SKM-1 (cell line): ENCODE results near the gene IL26.

ENCODE experiments used
- DNase-seq: peaks from one replicate; lab custom pipeline; 2025; ENCODE audit not compliant: unreplicated experiment; lab: John Stamatoyannopoulos, UW

Gene IL26, protein sequence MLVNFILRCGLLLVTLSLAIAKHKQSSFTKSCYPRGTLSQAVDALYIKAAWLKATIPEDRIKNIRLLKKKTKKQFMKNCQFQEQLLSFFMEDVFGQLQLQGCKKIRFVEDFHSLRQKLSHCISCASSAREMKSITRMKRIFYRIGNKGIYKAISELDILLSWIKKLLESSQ

DNA sequence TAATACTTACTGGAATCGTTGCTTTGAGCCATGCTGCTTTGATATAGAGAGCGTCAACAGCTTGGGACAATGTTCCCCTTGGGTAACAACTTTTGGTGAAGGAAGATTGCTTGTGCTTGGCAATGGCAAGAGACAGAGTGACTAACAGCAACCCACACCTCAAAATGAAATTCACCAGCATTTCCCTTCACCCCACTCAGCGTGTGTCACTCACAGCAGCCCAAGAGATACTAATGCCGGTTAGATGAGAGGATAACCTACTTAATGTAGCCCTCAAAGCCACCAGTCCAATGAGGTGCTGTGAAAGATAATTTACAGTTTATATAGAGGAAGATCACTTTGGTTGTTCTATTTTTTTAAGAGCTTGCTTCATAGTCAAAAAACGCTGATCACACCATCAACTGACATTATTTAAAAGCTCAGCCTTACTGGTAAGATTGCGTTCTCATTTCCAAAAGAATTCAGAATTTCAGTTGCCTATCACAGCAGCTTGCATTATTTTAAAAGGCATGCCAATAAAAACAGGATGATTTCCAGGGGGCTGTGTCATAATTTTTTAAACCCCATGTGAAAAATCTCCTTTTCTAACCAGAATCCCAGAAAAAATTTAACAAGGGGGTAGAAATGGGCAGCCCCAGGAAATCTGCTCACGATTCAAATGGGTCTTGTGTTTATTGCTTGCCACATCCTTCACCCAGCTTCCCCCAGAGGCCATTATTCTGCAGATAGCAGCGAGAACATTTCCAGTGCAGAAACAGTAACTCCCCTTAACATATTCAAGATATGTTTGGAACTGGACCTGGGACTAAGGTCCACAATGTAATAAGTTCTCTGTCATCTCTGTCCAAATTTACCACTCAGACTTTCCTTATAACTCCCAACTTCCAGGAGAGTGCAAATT, at the start of gene IL26:
IL26 (minus strand) TSS at position 235 of the 901 bp plus-strand sequence; CDS start at position 181, 54 bp downstream.
- DNase-seq = no peak

DNA sequence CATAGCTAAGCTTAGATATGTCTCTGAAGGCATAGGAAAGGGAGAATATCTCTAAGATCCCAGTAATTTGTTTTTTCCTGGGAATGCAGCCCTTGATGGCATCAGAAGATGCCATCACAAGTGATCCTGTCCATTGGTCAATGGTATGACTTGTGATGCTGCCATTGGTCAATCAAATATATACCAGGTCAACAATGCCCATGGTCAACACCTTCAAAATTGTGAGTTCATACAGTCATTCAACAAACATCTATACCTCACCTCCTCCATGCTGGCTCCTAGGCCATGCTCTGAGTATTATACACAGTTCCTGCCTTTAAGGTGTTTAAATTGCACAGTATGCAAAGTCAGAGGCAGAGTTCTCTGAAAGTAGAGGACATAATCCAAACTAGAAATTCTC, 47.1 kb upstream of the IL26 start:
- no peak for DNase-seq

DNA sequence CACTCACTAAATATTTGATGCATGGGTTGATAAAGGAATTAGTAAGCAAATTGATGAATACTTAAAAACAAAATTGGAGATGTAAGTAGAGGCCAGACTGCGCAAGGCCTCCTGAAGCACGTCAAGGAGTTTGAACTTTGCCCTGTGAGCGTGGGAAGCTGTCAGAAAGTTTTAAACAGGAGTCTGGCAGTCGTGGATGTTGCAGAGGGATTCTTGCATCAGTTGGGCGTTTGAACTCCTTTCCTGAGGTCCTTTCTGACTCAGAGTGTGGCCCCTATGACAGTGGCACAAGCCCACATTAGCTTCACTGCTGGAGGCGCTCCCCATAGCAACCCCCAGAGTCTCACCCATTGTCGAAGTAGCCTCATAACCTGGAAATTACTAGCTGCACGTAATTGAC, 45.7 kb upstream of the IL26 start:
- no peak for DNase-seq

DNA sequence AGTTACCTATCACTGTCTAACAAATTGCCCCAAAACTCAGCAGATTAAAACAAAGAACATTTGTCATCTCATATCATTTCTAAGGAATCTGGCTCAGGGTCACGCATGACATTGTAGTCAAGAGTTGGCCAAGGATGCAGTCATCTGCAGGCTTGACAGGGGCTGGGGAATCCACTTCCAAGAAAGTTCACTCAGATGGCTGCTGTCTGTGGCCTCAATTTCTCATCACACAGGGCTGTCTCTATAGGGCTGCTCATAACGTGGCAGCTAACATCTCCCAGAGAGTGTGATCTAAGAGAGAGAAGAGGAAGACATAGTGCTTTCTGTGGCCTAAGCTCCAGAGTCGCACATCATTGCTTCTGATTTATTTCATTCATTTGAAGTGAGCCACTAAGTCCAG, 44.7 kb upstream of the IL26 start:
- DNase-seq = no peak

DNA sequence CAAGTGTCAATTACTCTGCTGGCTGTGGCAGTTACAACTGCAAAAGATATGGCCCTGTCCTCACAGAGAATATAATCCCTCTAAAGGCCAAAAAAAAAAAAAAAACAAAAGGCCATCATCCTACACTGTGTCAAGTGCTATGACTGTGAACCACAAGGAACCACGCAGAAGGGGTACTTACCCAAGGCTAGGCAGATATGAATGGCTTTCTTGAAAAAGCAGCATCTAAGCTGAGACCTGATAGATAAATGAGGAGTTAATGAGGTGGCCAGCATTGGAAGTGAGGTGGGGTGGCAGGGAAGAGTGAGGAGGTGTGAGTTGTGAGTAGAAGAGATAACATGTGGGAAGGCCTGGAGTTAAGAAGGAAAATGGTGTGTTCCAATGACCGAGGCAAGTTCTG, 44.2 kb upstream of the IL26 start:
- no peak for DNase-seq

DNA sequence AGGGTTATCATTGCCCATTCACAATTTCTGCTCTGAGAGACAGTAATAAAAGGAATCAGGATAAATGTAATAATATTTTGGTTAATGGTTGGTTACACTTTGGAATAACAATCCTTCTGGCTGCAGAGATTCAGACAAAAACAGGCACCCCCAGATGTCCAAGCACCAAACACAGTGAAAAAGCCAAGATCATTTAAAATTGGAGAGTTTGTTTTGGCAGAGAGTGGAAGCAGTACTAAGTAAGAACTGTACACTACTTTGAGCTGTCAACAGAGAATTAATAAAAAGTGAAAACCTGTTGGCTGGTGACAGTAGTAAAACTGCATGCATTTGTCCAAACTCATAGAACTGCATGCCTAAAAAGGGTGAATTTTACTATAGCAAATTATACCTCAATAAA, 43.4 kb upstream of the IL26 start:
- DNase-seq = no peak

DNA sequence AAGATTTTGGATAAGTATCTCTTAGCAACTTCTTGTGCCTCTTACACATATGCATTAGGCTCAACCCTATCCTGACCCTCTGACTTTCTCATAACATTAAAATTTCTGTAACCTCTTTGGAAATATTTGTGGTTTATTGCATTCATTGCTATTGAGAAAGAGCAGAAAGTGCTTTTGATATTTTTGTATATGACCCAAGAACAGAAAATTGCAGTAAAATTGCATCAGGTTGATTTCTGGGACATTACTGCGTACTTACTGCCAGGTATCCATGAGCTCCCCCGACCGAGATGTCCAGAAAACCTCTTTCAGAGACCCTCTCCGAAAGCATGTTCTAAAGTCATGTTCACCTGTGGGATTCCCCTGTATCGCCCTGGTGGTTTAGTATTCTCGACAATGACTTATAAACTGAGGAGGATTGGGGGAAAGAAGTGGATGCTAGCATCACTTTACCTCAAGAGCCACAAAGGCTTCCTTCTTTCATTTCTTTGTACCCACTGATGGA, 42.3 kb upstream of the IL26 start:
- no peak for DNase-seq

DNA sequence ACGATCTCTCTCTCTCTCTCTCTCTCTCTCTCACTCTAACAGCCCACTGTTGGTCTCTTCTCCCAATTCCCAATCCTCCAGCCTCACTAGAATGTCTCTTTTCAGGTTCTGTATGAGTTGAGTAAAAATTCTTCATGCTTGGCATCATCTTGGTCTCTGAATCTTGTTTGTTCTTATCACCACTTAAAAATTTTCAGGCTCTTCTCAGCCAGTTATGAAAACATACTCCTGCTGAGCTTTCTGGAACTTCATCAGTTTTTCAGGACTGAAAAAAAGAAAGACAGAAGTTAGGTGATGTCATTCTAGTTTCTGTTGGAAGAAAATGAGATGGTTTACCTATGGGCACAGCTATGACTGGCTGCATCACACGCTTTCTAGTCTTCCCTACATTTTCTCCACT, 39.2 kb upstream of the IL26 start:
- DNase-seq = no peak

DNA sequence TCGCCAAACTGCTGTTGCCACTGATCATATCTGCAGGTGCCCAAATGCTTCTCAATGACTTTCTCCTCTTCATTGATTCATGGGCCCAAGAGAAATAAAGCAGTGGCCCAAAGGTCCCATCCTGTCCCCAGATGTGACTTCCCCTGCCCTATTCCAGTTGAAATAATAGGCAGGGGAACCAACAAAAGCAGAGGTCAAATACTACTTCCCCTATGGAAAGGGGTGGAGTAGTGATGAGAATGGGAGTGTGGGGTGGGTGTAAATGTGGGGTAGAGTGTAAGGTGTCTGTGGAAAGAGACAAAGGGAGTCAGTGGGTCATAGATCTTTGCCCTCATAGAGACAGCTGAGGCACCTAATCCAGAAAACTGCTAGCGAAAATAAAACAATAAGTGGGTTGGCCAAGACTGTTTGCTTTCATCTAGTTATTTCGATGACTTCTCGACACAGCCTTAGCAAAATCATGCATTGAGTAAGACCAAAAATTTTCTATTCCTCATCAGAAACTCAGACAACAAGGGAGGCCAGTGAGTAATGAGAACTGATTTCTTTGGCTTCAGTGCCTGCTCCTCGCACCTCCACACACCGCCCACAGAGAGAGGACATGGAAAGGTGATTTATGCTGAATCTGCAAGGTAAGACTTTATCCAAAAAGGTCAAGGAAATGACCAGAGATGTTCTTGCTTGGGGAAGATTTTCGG, 38.7 kb upstream of the IL26 start:
- no peak for DNase-seq

DNA sequence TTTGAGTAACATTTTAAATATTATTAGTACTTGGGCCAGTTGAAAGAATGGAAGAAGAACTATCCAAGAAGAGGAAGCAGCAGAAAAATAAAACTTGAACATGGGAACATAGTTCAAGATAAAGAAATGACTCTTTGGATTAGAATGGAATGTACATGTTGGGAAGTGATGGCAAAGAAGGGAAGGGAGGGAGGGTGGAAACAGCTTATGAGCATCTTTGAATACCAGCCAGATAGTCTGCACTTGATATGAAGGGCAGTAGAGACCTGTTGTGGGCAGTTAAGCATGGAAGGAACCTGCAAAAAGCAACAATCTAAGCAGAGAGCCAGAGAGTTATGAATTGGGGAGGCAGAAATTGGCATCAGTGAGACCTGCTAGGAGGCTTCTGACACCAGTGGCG, 37.8 kb upstream of the IL26 start:
- no peak for DNase-seq

DNA sequence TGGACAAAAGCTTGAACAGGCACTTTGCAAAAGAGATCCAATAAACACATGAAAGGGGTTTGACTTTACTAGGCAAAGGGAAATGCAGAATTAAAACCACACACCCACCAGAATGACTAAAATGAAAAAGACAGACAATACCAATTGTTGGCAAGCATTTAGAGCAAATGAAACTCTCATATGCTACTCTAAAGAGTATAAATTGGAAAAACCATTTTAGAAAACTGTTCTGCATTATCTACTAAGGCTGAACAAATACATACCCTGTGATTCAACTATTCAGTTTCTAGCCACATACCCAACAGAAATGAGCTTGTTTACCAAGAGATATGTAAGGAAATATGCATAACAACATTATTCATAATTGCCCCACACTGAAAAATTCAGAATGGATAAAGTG, 36.3 kb upstream of the IL26 start:
- no peak for DNase-seq

DNA sequence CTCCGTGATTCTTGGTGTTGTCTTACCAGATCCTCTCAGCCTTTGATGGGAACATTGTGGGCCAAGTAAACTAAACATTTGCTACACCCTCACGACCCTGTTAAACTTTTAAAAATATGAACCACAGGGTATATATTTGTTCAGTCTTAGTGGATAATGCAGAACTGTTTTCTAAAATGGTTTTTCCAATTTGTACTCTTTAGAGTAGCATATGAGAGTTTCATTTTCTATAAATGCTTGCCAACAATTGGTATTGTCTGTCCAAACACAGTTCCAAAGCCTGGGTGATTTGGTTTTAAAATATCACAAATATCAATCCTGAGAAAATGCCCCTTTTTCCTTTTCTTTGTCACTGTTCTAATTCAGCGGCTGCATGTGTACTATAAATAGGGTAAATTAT, 34.5 kb upstream of the IL26 start:
- DNase-seq = no peak

DNA sequence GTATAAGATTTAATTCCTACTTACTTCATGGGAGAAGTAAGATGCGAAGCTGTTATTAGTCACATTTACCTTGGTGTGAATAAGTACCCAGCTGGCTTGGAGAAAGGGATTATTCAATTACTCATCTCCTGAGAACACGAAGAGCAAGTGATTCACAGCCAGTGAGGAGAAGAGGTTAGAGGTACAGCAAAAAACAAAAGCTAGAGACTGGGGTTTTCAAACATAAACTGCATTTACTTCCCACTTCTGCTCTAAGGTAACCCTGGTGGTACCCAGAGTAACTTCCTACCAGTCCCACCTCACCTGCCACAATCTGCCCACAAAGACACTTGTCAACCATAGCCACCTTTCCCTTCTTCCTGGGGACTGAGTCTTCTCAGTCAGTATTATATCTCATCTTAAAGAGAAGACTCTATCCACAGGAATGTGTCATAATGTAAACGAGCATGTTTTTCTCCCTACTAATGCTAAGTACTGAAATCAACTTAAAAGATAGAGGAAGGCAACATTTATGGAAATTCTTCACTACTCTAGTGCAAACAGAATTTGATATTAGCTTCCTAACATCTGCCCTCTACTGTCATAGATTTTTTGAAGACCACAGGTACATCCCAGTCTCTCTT, 33.8 kb upstream of the IL26 start:
- DNase-seq = no peak

DNA sequence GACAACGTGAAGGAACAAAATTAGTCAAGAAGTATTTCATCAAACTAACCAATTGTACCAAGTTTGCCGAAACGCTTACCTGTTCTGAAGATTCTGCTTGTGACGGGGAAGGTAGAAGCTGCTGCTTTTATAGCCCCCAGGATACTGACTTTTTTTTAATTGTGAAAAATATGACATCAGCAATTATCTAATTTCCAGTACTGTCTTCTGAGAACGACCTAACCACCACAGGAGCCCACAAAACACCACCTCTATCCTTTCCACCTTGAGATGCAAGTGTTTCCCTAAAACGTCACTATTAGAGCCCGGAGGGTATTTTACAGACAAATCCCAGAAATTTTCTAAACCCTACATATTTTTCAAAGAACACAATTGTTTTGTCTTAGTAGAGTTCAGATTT, 27.9 kb upstream of the IL26 start, which contains the start of gene IL22:
IL22 (minus strand) TSS at position 101 of the 400 bp plus-strand sequence. CDS start 156 bp downstream, outside the sequence.
- no peak for DNase-seq

DNA sequence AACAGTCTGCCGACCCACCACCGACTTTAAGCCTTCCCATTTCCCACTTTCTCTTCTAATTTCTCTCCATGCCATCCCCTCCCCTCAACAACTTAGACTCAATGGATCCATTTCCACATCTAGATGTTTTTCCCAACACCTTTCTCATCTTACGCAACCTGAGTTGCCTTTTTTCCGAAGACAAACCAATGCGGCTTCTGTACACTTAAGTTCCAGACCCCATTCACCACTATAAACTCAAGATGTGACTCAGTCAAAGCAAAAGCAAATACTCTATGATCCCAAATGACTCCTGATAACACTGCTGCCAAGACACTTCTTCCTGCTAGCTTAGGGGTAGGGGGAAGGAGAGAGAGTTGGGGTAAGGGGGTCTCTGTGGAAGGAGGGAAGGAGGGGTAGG, 26.5 kb upstream of the IL26 start:
- no peak for DNase-seq

DNA sequence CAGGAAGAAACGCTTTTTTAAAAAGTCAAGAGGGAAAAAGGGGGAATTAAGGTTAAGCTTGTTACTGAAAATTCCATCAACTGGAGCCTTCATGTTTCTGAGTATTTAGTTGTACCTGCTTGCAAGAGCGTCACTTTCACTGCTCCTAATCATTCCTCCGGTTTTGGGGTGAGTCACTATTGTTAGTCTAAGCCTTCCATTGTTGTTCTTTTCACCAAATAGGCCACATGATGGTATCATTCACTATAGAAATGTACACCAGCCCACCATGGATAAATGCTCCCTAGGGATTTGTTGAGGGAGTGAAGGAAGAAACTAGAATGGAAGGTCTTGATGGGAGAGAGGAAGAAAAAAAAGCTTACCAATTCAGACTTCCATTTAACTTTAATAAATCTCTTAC, 24.8 kb upstream of the IL26 start:
- no peak for DNase-seq

DNA sequence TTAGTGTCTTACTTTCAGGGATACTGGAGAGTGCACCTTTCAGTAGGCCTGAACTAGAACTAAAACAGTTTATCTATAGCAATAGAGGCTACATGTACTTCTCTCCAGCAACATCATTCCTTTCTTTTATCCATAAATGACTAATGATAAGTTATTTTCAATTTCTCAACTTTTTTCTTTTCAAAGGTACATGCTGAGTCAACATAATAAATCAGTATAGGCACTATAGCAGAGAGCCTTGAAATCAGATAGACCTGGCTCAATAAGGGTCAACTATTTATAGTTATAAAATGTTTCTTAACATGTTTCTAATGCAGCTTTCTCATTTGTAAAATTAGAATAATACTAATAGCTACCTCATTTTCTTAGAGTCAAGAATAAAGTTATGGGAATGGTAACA, 22.2 kb upstream of the IL26 start:
- DNase-seq = no peak

DNA sequence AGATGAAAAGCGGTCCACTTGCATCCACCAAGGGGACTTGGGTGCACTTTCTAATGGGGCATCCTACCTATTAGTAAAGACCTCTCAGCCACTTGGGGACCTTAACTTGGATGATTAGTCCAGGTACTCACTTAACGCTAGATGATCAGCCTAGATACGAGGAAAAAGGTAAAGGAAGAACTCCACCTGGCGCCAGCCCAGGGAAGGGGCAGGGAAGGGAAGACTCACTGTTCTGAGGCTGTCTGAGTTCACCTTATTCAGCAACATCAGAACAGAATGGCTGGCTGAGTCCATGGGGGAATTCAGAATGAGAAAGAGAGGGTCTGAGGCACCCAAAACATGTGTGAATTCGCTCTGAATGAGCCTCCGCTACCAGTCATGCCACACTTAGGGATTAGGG, 20.7 kb upstream of the IL26 start:
- no peak for DNase-seq

DNA sequence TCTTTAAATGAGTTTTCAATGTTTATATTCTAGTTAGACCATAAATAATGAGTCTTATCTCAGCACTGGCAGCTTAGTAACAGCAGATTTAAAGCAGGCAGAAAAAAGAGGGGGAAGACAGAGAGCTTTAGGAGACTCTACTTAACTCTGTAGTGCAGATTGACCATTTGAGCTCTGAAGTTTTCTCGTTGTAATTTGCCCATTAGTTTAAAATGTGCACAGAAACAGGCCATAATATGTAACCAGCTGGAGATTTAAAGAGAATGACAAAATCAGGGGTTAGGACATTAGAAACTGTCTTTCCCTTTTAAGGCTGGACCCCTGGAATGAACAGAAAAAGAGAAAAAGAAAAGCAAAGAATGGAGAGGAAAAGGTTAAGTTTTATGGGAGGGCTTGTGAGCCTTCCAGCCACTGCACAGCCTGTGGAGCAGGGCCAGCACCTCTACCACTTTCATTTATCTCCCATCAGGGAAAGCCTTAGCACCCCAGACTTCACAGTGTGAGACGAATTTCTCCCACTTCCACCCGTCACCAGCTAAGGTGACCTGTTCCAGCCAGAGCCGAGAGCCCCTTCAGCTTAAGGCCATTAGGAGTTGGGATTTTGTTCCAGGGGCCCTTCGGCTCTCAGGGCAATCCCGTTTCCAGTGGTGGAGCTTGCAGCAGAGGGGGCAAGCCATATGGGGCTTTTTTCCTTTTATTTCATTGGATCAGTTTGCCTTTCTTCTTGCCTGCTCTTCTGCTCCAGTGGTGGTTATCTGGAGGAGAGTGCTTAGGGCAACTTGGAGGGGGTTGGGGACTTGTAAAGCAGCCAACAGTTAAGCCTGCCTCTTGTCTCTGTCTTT, 19.8 kb upstream of the IL26 start:
- no peak for DNase-seq

DNA sequence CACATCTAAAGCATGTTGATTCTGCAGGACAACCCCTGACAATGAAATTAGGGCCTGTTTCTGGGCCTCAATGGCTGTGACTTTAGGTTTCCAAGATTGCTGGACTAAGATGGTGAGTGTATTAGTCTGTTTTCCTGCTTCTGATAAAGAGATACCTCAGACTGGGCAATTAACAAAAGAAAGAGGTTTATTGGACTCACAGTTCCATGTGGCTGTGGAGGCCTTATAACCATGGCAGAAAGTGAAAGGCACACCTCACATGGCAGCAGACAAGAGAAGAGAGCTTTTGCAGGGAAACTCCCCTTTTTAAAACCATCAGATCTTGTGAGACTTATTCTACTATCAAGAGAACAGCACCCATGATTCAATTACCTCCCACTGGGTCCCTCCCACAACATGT, 17.2 kb upstream of the IL26 start:
- no peak for DNase-seq
